GM12874 (cell line): ENCODE results near the gene MEGF10.

Source experiments
- CTCF ChIP-seq: IDR thresholded peaks from 2 replicates; pipeline ENCODE4 v1.5.1; 2011; ENCODE audit warnings: low read depth, mild to moderate bottlenecking, control low read depth, low read length, moderate library complexity; ENCODE audit not compliant: insufficient read depth

Gene MEGF10

GRCh38 chr5:127337876-127338275 lies 47.3 kb downstream of the MEGF10 start:
- TF ChIP-seq CTCF: no peak

GRCh38 chr5:127338501-127338900 lies 47.9 kb downstream of the MEGF10 start:
- no peak for TF ChIP-seq CTCF

- TF ChIP-seq CTCF: no peak
Measured at GRCh38 chr5:127340606-127341005, 50.0 kb downstream of the MEGF10 start.

GRCh38 chr5:127342364-127342763 lies 51.8 kb downstream of the MEGF10 start:
- no peak for TF ChIP-seq CTCF

- TF ChIP-seq CTCF: no peak
Measured at GRCh38 chr5:127343313-127343712, 52.7 kb downstream of the MEGF10 start.

- no peak for TF ChIP-seq CTCF
Measured at GRCh38 chr5:127343866-127344265, 53.3 kb downstream of the MEGF10 start.

GRCh38 chr5:127344931-127345330 lies 54.3 kb downstream of the MEGF10 start:
- no peak for TF ChIP-seq CTCF

GRCh38 chr5:127351418-127351817 lies 60.8 kb downstream of the MEGF10 start:
- no peak for TF ChIP-seq CTCF
